NCI-H1092 (cell line): ENCODE data around the gene SLC25A10.
A peak's percentile ranks its signal among the peaks of the same experiment; 100 is the strongest.

Experiments
- DNase-seq: peaks from one replicate; lab custom pipeline; 2025; lab: John Stamatoyannopoulos, UW

The SLC25A10 gene

GRCh38 chr17:81687770-81688541 lies 24.1 kb upstream of the SLC25A10 start:
- no peak for DNase-seq

DNA sequence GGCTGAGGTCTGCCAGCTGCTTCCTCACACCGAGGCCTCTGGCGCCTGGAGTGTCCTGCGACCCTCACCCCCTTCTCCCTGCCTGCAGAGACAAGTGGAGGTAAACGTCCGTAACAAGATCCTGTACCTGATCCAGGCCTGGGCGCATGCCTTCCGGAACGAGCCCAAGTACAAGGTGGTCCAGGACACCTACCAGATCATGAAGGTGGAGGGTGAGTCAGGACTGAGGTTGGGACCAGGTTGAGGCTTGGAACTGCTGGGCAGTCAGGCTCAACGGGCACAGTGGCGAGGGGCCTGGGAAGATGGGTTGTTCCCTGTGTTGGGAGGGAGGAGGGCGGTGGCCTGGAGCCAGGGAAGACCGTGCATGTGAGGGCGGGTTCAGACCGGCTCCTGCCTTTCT lies 23.5 kb upstream of the SLC25A10 start:
- no peak for DNase-seq

- no peak for DNase-seq
These were observed 22.0 kb upstream of the SLC25A10 start for GRCh38 chr17:81690066-81690465.

DNA sequence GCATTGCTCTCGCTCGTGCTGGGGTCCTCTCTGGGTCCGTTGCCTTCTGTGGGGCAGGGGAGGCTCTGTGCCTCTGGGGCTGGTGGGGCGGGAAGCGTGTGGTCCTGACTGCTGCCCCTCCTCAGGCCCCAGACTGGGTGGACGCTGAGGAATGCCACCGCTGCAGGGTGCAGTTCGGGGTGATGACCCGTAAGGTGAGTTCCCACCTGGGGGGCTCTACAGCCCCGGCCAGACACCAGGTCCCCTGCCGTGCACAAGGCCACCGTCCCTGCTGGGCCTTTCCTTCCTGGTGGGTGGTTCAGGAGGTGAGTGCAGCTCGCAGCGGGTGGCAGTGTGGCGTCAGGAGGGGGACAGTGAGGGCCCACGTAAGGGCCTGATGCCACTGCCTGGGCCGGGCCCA lies 21.5 kb upstream of the SLC25A10 start:
- DNase-seq, result no peak

DNA sequence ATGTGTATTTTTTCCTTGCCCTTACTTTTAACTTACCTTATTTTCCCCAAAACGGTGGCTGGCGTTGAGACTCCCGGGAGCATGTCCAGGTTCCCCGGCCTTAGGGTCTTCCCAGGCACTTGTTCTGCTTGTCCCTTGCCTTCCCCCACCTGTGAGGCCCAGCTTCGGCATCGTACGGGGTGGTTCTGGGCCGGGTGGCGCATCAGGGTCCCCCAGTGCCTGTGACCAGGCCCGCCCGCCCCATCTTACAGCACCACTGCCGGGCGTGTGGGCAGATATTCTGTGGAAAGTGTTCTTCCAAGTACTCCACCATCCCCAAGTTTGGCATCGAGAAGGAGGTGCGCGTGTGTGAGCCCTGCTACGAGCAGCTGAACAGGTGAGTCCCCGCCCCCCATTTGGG lies 20.9 kb upstream of the SLC25A10 start:
- no peak for DNase-seq

GRCh38 chr17:81691608-81692007 lies 20.5 kb upstream of the SLC25A10 start:
- no peak for DNase-seq

DNA sequence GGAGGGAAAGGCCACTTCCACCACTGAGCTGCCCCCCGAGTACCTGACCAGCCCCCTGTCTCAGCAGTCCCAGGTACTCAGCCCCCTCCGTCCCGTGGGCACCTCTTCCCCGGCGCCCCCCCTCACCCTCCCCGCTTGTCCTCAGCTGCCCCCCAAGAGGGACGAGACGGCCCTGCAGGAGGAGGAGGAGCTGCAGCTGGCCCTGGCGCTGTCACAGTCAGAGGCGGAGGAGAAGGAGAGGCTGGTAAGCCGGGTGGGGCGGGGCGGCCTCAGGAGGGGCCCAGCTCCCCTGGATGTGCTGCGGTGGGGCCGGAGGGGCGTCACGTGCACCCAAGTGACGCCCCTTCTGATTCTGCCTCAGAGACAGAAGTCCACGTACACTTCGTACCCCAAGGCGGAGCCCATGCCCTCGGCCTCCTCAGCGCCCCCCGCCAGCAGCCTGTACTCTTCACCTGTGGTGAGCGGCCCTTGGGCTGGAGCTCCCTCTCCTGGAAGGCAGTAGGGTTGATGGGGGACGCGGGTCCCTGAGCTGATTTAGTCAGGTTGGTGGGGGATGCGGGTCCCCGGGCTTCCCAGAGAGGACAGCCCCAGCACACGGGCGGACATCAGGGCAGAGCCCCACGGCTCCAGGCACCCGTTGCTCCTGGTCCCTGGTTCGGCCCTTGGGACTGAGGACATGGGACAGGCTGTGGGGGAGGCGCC lies 18.4 kb upstream of the SLC25A10 start:
- DNase-seq, result no peak

DNA sequence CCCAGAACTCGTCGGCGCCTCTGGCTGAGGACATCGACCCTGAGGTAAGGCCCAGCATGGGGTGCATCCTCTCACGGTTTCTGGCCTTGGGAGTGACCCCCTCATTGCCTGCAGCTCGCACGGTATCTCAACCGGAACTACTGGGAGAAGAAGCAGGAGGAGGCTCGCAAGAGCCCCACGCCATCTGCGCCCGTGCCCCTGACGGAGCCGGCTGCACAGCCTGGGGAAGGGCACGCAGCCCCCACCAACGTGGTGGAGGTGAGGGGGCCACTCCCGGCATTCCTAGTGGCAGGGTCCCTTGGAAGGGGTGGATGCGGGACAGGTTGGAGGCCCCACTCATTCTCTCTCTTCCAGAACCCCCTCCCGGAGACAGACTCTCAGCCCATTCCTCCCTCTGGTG lies 17.3 kb upstream of the SLC25A10 start:
- no peak for DNase-seq

DNA sequence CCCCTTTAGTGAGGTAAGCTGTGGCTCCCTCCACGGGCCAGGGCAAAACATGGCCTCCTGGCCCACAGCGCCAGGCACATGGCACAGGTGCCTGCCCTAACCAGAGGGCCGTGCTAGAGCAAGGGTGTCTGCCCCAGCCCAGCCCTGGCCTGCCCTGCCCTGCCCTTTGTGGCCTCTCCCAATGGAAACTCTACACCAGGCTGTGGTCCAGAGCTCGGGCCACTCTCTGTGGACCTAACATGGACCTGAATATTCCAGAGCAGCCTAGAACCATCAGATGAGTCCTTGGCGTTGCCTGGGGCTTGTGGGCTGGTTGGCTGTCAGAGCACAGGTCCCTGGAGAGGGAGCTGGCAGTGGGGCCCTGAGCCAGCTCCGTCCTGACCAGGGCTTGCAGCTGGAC lies 16.9 kb upstream of the SLC25A10 start:
- DNase-seq, result no peak

DNA sequence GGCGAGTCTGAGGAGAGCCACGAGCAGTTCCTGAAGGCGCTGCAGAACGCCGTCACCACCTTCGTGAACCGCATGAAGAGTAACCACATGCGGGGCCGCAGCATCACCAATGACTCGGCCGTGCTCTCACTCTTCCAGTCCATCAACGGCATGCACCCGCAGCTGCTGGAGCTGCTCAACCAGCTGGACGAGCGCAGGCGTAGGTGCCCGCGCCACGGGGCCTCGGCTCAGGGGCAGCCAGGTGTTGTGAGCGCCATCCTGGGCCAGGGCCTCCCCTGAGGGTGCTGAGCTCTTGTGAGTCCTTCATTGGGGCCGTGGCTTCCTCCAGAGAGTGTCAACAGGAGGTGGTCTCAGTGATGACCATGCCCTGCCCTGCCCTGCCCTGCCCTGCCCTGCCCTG lies 16.3 kb upstream of the SLC25A10 start:
- DNase-seq, result no peak

DNA sequence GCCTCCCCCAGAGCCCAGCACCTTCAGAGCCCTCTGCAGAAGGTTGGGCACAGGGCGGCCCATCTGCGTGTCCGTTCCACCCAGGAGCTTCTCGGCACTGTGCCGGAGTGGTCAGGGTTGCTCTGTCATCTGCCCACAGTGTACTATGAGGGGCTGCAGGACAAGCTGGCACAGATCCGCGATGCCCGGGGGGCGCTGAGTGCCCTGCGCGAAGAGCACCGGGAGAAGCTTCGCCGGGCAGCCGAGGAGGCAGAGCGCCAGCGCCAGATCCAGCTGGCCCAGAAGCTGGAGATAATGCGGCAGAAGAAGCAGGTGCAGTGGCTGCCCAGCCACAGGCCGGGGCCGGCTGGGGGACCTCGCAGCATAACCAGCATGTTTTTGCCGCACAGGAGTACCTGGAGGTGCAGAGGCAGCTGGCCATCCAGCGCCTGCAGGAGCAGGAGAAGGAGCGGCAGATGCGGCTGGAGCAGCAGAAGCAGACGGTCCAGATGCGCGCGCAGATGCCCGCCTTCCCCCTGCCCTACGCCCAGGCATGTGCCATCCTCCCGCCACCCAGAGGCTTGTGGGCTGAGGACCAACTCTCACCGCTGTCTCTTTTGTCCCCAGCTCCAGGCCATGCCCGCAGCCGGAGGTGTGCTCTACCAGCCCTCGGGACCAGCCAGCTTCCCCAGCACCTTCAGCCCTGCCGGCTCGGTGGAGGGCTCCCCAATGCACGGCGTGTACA lies 15.7 kb upstream of the SLC25A10 start:
- DNase-seq, result no peak

GRCh38 chr17:81697261-81698044 lies 14.6 kb upstream of the SLC25A10 start:
- DNase-seq, result no peak

- DNase-seq, result no peak
These were observed 11.5 kb upstream of the SLC25A10 start for GRCh38 chr17:81700353-81701287.

DNA sequence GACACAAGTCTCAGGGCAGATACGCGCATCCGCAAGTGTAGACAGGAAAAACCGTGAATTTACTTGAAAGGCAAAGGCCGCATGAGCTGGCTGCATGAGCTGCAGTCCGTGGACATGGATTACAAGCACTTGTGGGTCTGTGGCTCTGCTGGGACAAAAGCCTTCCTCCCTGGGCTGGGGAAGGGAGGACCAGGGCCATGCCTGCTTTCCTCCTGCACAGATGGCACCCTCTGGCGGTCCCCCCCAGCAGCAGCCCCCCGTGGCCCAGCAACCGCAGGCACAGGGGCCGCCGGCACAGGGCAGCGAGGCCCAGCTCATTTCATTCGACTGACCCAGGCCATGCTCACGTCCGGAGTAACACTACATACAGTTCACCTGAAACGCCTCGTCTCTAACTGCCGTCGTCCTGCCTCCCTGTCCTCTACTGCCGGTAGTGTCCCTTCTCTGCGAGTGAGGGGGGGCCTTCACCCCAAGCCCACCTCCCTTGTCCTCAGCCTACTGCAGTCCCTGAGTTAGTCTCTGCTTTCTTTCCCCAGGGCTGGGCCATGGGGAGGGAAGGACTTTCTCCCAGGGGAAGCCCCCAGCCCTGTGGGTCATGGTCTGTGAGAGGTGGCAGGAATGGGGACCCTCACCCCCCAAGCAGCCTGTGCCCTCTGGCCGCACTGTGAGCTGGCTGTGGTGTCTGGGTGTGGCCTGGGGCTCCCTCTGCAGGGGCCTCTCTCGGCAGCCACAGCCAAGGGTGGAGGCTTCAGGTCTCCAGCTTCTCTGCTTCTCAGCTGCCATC lies 10.6 kb upstream of the SLC25A10 start:
- DNase-seq, result no peak

DNA sequence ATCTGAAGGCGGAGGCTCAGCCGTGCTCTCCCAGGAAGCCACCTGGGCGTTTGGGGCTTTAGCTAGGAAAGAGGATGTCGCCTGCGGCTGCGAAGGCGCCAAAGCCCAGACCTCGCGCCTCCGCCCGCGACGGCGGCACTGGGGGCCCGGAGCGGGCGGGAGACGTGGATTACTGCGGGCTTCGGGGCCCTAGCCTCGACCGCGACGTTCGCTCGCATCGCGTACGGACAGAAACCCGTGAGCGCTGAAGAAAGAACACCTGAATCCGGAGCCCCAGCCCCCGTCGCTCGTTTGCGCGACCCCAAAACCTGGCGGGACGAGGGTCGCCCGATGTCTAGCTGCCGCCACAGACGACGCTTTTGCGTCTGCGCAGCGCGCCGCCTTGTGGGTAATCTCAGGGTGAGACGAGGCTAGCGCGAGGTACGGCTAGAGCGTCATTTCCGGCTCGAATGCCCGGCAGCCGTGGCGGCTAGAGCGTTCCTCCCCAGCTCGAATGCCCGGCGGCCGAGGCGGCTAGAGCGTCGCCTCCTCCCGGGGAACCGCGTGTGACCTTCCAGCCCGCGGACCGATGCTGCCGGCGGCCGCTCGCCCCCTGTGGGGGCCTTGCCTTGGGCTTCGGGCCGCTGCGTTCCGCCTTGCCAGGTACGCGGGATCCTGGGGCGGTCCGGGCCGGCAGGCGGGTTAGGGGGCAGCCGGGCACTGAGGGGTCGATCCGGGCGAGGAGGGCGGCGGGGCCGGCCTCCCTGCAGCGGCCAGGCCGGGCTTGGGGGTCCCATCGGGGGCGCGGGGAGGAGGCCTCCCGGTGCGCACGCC lies 8.9 kb upstream of the SLC25A10 start, which contains the start of gene MRPL12:
Gene MRPL12 (plus strand): TSS at position 434 of the 813 bp plus-strand sequence. CDS start 135 bp downstream, at position 569.
- DNase-seq, result peak; percentile 92

- DNase-seq, result no peak
These were observed 8.1 kb upstream of the SLC25A10 start for GRCh38 chr17:81703747-81704654.

DNA sequence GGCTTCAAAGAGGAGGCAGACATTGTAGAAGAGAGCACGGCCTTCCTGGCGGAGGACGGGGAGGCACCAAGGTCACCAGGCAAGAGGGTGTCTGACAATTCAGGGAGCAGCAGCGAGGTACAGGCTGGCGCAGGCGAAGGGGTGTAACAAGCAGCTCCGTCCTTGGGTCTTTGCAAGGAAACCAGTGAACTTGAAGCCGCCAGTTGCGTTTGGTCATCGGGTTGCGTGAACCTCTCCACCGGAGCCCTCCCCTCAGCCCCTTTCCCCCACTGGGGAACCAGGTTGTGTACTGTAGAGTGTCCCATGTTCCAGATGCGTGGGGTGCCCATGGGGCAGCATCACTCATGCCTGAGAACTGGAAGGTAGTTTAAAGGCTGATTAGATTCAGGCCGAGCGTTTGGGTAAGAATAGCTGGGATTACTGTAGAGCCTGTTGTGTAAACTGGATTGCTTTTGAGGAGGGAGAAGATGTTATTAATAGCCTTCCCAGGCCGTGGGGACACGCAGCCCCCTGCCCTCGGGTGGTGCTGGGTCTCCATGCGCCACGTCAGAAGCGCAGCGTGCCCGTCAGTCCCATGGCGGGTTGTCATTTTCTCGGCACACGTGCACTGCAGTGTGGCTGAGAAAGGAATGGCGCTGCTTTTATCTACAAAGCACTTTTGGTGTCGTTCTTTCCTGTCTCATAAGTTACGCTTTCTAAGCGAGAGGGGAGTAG lies 6.4 kb upstream of the SLC25A10 start:
- no peak for DNase-seq

DNA sequence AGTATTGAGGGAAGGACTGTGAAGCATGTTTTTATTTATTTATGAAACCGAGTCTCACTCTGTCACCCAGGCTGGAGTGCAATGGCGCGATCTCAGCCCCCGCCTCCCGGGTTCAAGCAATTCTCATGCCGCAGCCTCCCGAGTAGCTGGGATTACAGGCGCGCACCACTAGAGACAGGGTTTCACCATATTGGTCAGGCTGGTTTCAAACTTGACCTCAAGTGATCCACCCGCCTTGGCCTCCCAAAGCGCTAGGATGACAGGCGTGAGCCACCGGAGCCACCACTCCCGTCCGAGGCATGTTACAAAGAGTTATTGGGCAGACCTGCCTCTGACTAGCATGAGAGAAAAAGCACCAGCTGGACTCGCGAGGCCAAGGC lies 5.9 kb upstream of the SLC25A10 start:
- no peak for DNase-seq
